Measurements from ENCODE around the gene PGAP1.
A peak's percentile ranks its signal among the peaks of the same experiment; 100 is the strongest.

Gene PGAP1

DNA sequence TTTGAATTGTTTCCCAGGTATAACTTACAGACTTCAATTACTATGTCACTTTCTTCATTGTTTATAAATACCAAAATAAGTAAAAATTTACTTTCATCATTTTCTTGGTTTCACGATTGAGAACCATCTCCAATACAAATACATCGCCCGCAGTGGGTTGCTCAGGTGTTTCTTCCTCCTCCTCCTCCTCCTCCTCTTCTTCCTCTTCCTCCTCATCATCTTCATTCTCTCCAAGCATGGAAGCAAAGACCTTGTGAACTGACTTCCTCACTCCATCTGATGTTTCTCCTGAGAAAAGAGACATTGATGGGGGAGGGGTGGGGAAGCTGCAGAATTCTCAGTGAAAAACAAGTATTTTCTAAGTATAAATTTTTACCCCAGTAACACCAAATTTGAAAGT lies 133.6 kb downstream of the PGAP1 start:
- TF ChIP-seq, protein P1, sequence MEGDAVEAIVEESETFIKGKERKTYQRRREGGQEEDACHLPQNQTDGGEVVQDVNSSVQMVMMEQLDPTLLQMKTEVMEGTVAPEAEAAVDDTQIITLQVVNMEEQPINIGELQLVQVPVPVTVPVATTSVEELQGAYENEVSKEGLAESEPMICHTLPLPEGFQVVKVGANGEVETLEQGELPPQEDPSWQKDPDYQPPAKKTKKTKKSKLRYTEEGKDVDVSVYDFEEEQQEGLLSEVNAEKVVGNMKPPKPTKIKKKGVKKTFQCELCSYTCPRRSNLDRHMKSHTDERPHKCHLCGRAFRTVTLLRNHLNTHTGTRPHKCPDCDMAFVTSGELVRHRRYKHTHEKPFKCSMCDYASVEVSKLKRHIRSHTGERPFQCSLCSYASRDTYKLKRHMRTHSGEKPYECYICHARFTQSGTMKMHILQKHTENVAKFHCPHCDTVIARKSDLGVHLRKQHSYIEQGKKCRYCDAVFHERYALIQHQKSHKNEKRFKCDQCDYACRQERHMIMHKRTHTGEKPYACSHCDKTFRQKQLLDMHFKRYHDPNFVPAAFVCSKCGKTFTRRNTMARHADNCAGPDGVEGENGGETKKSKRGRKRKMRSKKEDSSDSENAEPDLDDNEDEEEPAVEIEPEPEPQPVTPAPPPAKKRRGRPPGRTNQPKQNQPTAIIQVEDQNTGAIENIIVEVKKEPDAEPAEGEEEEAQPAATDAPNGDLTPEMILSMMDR (conservative IDR thresholded peaks at IDR 0.05; ENCODE audit: low read depth, low read length): no peak

DNA sequence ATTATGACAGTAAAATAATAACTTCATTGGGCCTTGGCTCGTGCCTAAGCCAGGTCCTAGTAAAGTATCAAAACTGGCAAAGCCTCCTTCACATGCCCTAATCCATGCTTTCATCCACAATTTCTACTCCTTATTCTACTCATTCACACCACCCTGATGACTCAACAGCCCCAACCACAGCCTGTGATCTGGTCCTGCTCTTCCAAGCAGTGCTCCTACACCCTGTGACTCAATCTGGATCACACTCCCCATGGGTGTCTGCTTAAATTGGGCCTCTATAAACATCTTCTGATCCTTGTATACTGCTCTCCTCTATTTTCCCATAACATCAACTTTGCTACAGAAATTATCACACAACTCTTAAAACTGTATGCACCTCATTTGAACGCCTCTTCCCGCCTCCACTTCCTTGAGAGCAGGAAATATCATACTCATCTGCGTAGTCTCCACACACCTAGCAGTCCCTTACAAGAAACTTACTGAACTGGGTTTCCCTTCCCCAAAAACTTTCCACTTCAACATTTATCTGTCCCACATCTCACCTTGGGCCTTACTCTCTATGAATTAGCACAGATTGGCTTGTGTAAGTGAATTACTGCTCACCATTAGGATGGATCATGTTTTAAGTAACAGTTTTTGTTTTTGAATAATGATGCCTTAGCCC lies 142.9 kb downstream of the PGAP1 start:
- TF ChIP-seq, protein P1 (conservative IDR thresholded peaks at IDR 0.05; ENCODE audit: low read depth, low read length): no peak
- DNase-seq (ENCODE audit: low read depth): peak; percentile 25

More for the DNA sequence above, 133.6 kb downstream of the PGAP1 start:
- no peak overlapping the region for H3K4me3 ChIP-seq (ENCODE audit: low read depth, low read length)
- no peak for DNase-seq (ENCODE audit: low read depth)

More for the DNA sequence above, 142.9 kb downstream of the PGAP1 start:
- H3K4me3 ChIP-seq (ENCODE audit: low read depth, low read length): no peak overlapping the region

All from choroid plexus epithelial cell (primary cell).